Loucy (cell line): ENCODE measurements around the gene STRA8.

Experiments used
- H2AFZ ChIP-seq: fragments of 200-600 bp; sonication (generic); 2 replicates; pipeline ENCODE4 v1.6.0; 2016; ENCODE audit warnings: antibody characterized with exemption, mild to moderate bottlenecking, low read length, moderate library complexity
- H3F3A ChIP-seq: fragments of 200-600 bp; 2 replicates; pipeline ENCODE4 v1.6.0; 2016; ENCODE audit warnings: antibody characterized with exemption, low read depth, mild to moderate bottlenecking
- H3K27me3 ChIP-seq: fragments of 200-600 bp; sonication (generic); 2 replicates; pipeline ENCODE4 v1.6.1; 2014; ENCODE audit warnings: low read length, mild to moderate bottlenecking; ENCODE audit not compliant: insufficient read depth, poor library complexity, severe bottlenecking
- H3K36me3 ChIP-seq: fragments of 200-600 bp; sonication (generic); 2 replicates; pipeline ENCODE4 v1.6.1; 2016; ENCODE audit warnings: low read length; ENCODE audit not compliant: insufficient read depth
- H3K4me1 ChIP-seq: fragments of 200-600 bp; sonication (generic); 2 replicates; pipeline ENCODE4 v1.5.1; 2014; ENCODE audit warnings: low read length, mild to moderate bottlenecking; ENCODE audit not compliant: insufficient read depth, poor library complexity, severe bottlenecking
- H3K4me2 ChIP-seq: fragments of 200-600 bp; sonication (generic); 2 replicates; pipeline ENCODE4 v1.6.0; 2014; ENCODE audit warnings: antibody characterized with exemption, low read length, low read depth, mild to moderate bottlenecking; ENCODE audit not compliant: poor library complexity, severe bottlenecking
- H3K4me3 ChIP-seq: fragments of 200-600 bp; sonication (generic); 2 replicates; pipeline ENCODE4 v1.5.1; 2014; ENCODE audit warnings: low read length, mild to moderate bottlenecking, mixed read lengths; ENCODE audit not compliant: poor library complexity, severe bottlenecking
- H3K79me2 ChIP-seq: fragments of 200-600 bp; sonication (generic); 2 replicates; pipeline ENCODE4 v1.6.1; 2014; ENCODE audit warnings: low read length; ENCODE audit not compliant: insufficient read depth
- H3K9ac ChIP-seq: fragments of 200-600 bp; sonication (generic); 2 replicates; pipeline ENCODE4 v1.6.0; 2014; ENCODE audit warnings: mild to moderate bottlenecking, low read depth, low read length, moderate library complexity; ENCODE audit not compliant: poor library complexity, severe bottlenecking
- H3K9me2 ChIP-seq: fragments of 200-600 bp; sonication (generic); replicated peaks from 2 replicates; pipeline ENCODE4 v1.6.1; 2016; ENCODE audit warnings: low read depth, low read length, mixed read lengths
- H3K9me3 ChIP-seq: fragments of 200-600 bp; sonication (generic); 2 replicates; pipeline ENCODE4 v1.6.1; 2014; ENCODE audit warnings: mild to moderate bottlenecking, antibody characterized with exemption, low read length, low read depth; ENCODE audit not compliant: insufficient read depth
- H4K20me1 ChIP-seq: fragments of 200-600 bp; sonication (generic); 2 replicates; pipeline ENCODE4 v1.6.0; 2014; ENCODE audit warnings: antibody characterized with exemption, low read length, mild to moderate bottlenecking; ENCODE audit not compliant: insufficient read depth, poor library complexity, severe bottlenecking
- CTCF ChIP-seq: fragments of 200-600 bp; sonication (generic); conservative IDR thresholded peaks from 2 replicates; pipeline ENCODE4 v1.5.1; 2014; ENCODE audit warnings: mild to moderate bottlenecking, antibody characterized with exemption, low read length
- EZH2phosphoT487 ChIP-seq: fragments of 200-600 bp; IDR thresholded peaks from 2 replicates; pipeline ENCODE4 v1.6.1; 2018; ENCODE audit warnings: antibody characterized with exemption, mild to moderate bottlenecking, moderate library complexity, borderline replicate concordance

The STRA8 gene

GRCh38 chr7:135285547-135286233 lies 52.1 kb downstream of the STRA8 start:
- H2AFZ ChIP-seq: no peak overlapping the region
- no peak overlapping the region for H3K4me3 ChIP-seq
- no peaks in the 10 kb centered on the region for H3K9me3 ChIP-seq
- no peaks in the 10 kb centered on the region for H4K20me1 ChIP-seq
- H3K4me2 ChIP-seq: no peak overlapping the region
- no peaks in the 10 kb centered on the region for H3F3A ChIP-seq
- H3K9me2 ChIP-seq: no peaks in the 10 kb centered on the region
- no peaks in the 10 kb centered on the region for H3K79me2 ChIP-seq
- H3K27me3 ChIP-seq: no peaks in the 10 kb centered on the region
- no peaks in the 10 kb centered on the region for H3K4me1 ChIP-seq
- no peaks in the 10 kb centered on the region for H3K36me3 ChIP-seq
- TF ChIP-seq EZH2phosphoT487 (no peak), CTCF (no peak)
- no peak overlapping the region for H3K9ac ChIP-seq

- Histone ChIP-seq H3K9me2 (no peaks in the 10 kb centered on the region), H3K4me2 (no peak overlapping the region), H3K79me2 (no peaks in the 10 kb centered on the region), H3K4me1 (no peaks in the 10 kb centered on the region), H4K20me1 (no peaks in the 10 kb centered on the region), H3K4me3 (no peak overlapping the region), H3K36me3 (no peaks in the 10 kb centered on the region), H3K9me3 (no peaks in the 10 kb centered on the region), H3K27me3 (no peaks in the 10 kb centered on the region), H3K9ac (no peak overlapping the region), H3F3A (no peaks in the 10 kb centered on the region), H2AFZ (no peak overlapping the region)
- TF ChIP-seq CTCF (no peak), EZH2phosphoT487 (no peak)
These were observed 53.2 kb downstream of the STRA8 start for GRCh38 chr7:135286876-135287275.

- Histone ChIP-seq H3K9me2 (no peaks in the 10 kb centered on the region), H3K9me3 (no peaks in the 10 kb centered on the region), H2AFZ (no peak overlapping the region), H3K4me2 (no peak overlapping the region), H3K4me1 (no peaks in the 10 kb centered on the region), H3K27me3 (no peaks in the 10 kb centered on the region), H4K20me1 (no peaks in the 10 kb centered on the region), H3K79me2 (no peaks in the 10 kb centered on the region), H3K4me3 (no peak overlapping the region), H3F3A (no peaks in the 10 kb centered on the region), H3K36me3 (no peaks in the 10 kb centered on the region), H3K9ac (no peak overlapping the region)
- TF ChIP-seq CTCF (no peak), EZH2phosphoT487 (no peak)
These were observed 57.0 kb downstream of the STRA8 start for GRCh38 chr7:135290594-135290993.
